DOHH2 (cell line): ENCODE results near the gene CFAP73.

ENCODE experiments used
- H3F3A ChIP-seq: fragments of 200-600 bp; sonication (generic), shearing (Covaris generic); 2 replicates; pipeline ENCODE4 v1.6.0; 2016; ENCODE audit warnings: antibody characterized with exemption, mild to moderate bottlenecking; ENCODE audit not compliant: control insufficient read depth, insufficient read depth
- H3K27ac ChIP-seq: fragments of 200-600 bp; sonication (generic); 2 replicates; pipeline ENCODE4 v1.5.1; 2014; ENCODE audit warnings: low read depth, mild to moderate bottlenecking, low read length, moderate library complexity
- H3K27me3 ChIP-seq: fragments of 200-600 bp; sonication (generic); 2 replicates; pipeline ENCODE4 v1.6.1; 2014; ENCODE audit warnings: mild to moderate bottlenecking, low read length, mixed read lengths; ENCODE audit not compliant: control insufficient read depth
- H3K36me3 ChIP-seq: fragments of 200-600 bp; sonication (generic); 2 replicates; pipeline ENCODE4 v1.6.1; 2014; ENCODE audit warnings: mild to moderate bottlenecking, low read length, moderate library complexity, mixed read lengths; ENCODE audit not compliant: control insufficient read depth
- H3K4me1 ChIP-seq: fragments of 200-600 bp; sonication (generic); 2 replicates; pipeline ENCODE4 v1.6.1; 2014; ENCODE audit warnings: mild to moderate bottlenecking, low read length, mixed read lengths; ENCODE audit not compliant: control insufficient read depth
- H3K4me2 ChIP-seq: fragments of 200-600 bp; sonication (generic); 2 replicates; pipeline ENCODE4 v1.6.0; 2014; ENCODE audit warnings: mild to moderate bottlenecking, low read length, moderate library complexity
- H3K4me3 ChIP-seq: fragments of 200-600 bp; sonication (generic); 2 replicates; pipeline ENCODE4 v1.5.1; 2014; ENCODE audit warnings: mild to moderate bottlenecking, low read length, mixed read lengths
- H3K79me2 ChIP-seq: fragments of 200-600 bp; sonication (generic); 2 replicates; pipeline ENCODE4 v1.6.1; 2014; ENCODE audit warnings: mild to moderate bottlenecking, low read length, mixed read lengths; ENCODE audit not compliant: control insufficient read depth
- H3K9me2 ChIP-seq: fragments of 200-600 bp; sonication (generic); replicated peaks from 2 replicates; pipeline ENCODE4 v1.6.1; 2014; ENCODE audit warnings: mild to moderate bottlenecking, low read length, mixed read lengths; ENCODE audit not compliant: control insufficient read depth
- H3K9me3 ChIP-seq: fragments of 200-600 bp; sonication (generic); 2 replicates; pipeline ENCODE4 v1.6.1; 2014; ENCODE audit warnings: antibody characterized with exemption, low read length, mixed read lengths; ENCODE audit not compliant: control insufficient read depth, insufficient read depth
- H4K20me1 ChIP-seq: fragments of 200-600 bp; sonication (generic); 2 replicates; pipeline ENCODE4 v1.6.0; 2014; ENCODE audit warnings: low read depth, mild to moderate bottlenecking, antibody characterized with exemption, low read length, moderate library complexity; ENCODE audit not compliant: control insufficient read depth, insufficient read depth
- EZH2phosphoT487 ChIP-seq: fragments of 200-600 bp; sonication (generic); IDR thresholded peaks from 2 replicates; pipeline ENCODE4 v1.6.1; 2017; ENCODE audit warnings: borderline replicate concordance, mild to moderate bottlenecking, antibody characterized with exemption, low read length, moderate library complexity, mixed read lengths
- TF ChIP-seq, protein P1 (sequence below): fragments of 200-600 bp; sonication (generic); IDR thresholded peaks from one replicate; pipeline ENCODE4 v1.5.1; 2014; ENCODE audit warnings: antibody characterized with exemption, mild to moderate bottlenecking, low read depth, low read length; ENCODE audit not compliant: poor library complexity, severe bottlenecking

CFAP73 gene

DNA sequence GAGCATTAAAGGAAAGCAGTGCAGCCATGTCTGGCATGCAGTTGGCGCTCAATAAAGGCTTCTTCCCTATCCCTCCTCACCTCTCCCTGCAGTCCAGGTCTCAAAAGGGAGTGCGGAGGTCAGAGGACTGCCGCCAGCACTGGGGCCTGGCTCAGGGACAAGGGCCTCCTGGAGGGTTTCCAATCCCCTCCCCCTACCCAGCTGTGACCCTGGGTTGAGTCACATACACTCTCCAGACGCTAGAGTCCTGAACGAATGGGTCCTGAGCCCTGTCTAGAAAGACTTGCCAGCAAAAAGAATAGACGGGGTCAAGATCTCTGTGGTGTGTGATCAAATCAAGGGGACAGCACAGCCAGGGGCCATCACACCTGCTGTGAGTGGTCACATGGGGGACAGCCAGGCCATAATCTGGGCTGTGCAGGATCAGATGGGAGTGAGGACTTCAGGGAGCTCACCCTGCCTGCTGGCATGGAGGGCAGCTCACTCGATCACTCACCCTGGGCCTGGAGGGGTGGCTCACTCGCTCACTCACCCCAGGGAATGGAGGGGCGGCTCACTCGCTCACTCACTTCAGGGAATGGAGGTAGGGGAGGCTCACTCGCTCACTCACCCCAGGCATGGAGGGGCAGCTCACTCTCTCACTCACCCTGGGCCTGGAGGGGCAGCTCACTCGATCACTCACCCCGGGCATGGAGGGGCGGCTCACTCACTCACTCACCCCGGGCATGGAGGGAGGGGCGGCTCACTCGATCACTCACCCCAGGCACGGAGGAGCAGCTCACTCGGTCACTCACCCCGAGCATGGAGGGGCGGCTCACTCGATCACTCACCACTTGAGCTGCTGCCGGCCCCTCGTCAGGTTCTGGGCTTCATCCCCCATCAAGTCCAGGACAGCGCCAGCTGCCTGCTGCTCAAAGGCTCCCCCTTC, 12.8 kb downstream of the CFAP73 start:
- H3K27me3 ChIP-seq, result no peaks in the 10 kb centered on the region
- no peaks in the 10 kb centered on the region for H3K9me3 ChIP-seq
- H3K36me3 ChIP-seq, result peaks cover 87% of the 10 kb centered on the region
- peak overlapping the region; percentile 62 for H3K27ac ChIP-seq
- TF ChIP-seq EZH2phosphoT487, result no peak
- TF ChIP-seq, protein P1, sequence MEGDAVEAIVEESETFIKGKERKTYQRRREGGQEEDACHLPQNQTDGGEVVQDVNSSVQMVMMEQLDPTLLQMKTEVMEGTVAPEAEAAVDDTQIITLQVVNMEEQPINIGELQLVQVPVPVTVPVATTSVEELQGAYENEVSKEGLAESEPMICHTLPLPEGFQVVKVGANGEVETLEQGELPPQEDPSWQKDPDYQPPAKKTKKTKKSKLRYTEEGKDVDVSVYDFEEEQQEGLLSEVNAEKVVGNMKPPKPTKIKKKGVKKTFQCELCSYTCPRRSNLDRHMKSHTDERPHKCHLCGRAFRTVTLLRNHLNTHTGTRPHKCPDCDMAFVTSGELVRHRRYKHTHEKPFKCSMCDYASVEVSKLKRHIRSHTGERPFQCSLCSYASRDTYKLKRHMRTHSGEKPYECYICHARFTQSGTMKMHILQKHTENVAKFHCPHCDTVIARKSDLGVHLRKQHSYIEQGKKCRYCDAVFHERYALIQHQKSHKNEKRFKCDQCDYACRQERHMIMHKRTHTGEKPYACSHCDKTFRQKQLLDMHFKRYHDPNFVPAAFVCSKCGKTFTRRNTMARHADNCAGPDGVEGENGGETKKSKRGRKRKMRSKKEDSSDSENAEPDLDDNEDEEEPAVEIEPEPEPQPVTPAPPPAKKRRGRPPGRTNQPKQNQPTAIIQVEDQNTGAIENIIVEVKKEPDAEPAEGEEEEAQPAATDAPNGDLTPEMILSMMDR, result no peak
- no peaks in the 10 kb centered on the region for H3K9me2 ChIP-seq
- peaks cover 9% of the 10 kb centered on the region for H4K20me1 ChIP-seq
- H3F3A ChIP-seq, result peaks cover 6% of the 10 kb centered on the region
- H3K4me2 ChIP-seq, result peak overlapping the region; percentile 78
- H3K4me1 ChIP-seq, result peaks cover 29% of the 10 kb centered on the region
- peak overlapping the region; percentile 48 for H3K4me3 ChIP-seq
- peaks cover 8% of the 10 kb centered on the region for H3K79me2 ChIP-seq

GRCh38 chr12:113163030-113163360, 13.5 kb downstream of the CFAP73 start:
- peaks cover 9% of the 10 kb centered on the region for H4K20me1 ChIP-seq
- H3K9me2 ChIP-seq, result no peaks in the 10 kb centered on the region
- no peak overlapping the region for H3K4me3 ChIP-seq
- no peak overlapping the region for H3K27ac ChIP-seq
- peaks cover 8% of the 10 kb centered on the region for H3K79me2 ChIP-seq
- H3K4me1 ChIP-seq, result peaks cover 29% of the 10 kb centered on the region
- TF ChIP-seq, protein P1, result no peak
- no peak for TF ChIP-seq EZH2phosphoT487
- no peaks in the 10 kb centered on the region for H3K9me3 ChIP-seq
- H3K4me2 ChIP-seq, result no peak overlapping the region
- H3K36me3 ChIP-seq, result peaks cover 87% of the 10 kb centered on the region
- peaks cover 6% of the 10 kb centered on the region for H3F3A ChIP-seq
- no peaks in the 10 kb centered on the region for H3K27me3 ChIP-seq

- no peak overlapping the region for H3K4me2 ChIP-seq
- no peak overlapping the region for H3K27ac ChIP-seq
- H3K36me3 ChIP-seq, result peaks cover 84% of the 10 kb centered on the region
These were observed 14.5 kb downstream of the CFAP73 start for GRCh38 chr12:113164014-113164413.

More at GRCh38 chr12:113164014-113164413, 14.5 kb downstream of the CFAP73 start:
- peaks cover 8% of the 10 kb centered on the region for H3K79me2 ChIP-seq
- H3K4me1 ChIP-seq, result peaks cover 29% of the 10 kb centered on the region
- H3F3A ChIP-seq, result peaks cover 6% of the 10 kb centered on the region
- no peak for TF ChIP-seq EZH2phosphoT487
- TF ChIP-seq, protein P1, result no peak
- H3K4me3 ChIP-seq, result no peak overlapping the region
- H3K27me3 ChIP-seq, result no peaks in the 10 kb centered on the region
- H3K9me2 ChIP-seq, result no peaks in the 10 kb centered on the region
- no peaks in the 10 kb centered on the region for H3K9me3 ChIP-seq
- peaks cover 9% of the 10 kb centered on the region for H4K20me1 ChIP-seq
